HEK293 (cell line): ENCODE results near the gene CCDC12.

Experiments
- CTCF ChIA-PET: fragments of 350-600 bp; formaldehyde crosslinking; extraction: SDS; loops from one replicate; lab custom pipeline; 2021; ENCODE audit warnings: antibody characterized with exemption; lab: Yijun Ruan, JAX
- POLR2A ChIA-PET: fragments of 300-600 bp; formaldehyde crosslinking; extraction: SDS; loops from one replicate; lab custom pipeline; 2020; ENCODE audit warnings: antibody characterized with exemption, inconsistent platforms; lab: Yijun Ruan, JAX
- H3K27ac ChIP-seq: fragments of 200-500 bp; sonication (Bioruptor generic); 2 replicates; pipeline ENCODE4 v1.5.1; 2014; ENCODE audit warnings: low read depth, low read length, control low read depth, inconsistent platforms; ENCODE audit errors: extremely low read depth
- H3K36me3 ChIP-seq, 2 experiments: fragments of 200-500 bp in 1 of 2; sonication (Bioruptor generic) in 1 of 2; 1 replicate in 1 of 2; 2 replicates in 1 of 2; pipeline ENCODE4 v1.5.1; 2014 to 2017; ENCODE audit warnings: inconsistent platforms in 2 of 2, low read length in 2 of 2; ENCODE audit not compliant: control insufficient read depth in 2 of 2, insufficient read depth in 1 of 2
- H3K4me1 ChIP-seq: fragments of 200-500 bp; sonication (Bioruptor generic); 2 replicates; pipeline ENCODE4 v1.5.1; 2014; ENCODE audit warnings: mild to moderate bottlenecking, low read length, inconsistent platforms; ENCODE audit not compliant: control insufficient read depth, insufficient read depth
- H3K4me3 ChIP-seq: 2 replicates; pipeline ENCODE4 v1.5.1; 2011; ENCODE audit warnings: low read depth, mild to moderate bottlenecking, control low read depth, low read length, moderate library complexity
- H3K9me3 ChIP-seq: fragments of 200-500 bp; sonication (Bioruptor generic); 2 replicates; pipeline ENCODE4 v1.5.1; 2014; ENCODE audit warnings: low read depth, low read length, inconsistent platforms; ENCODE audit not compliant: control insufficient read depth, insufficient read depth
- BCL11A ChIP-seq: fragments of 450-650 bp; formaldehyde crosslinking; IDR thresholded peaks from 2 replicates; pipeline ENCODE4 v1.5.1; 2016; ENCODE audit warnings: low read depth, missing biosample characterization, missing genetic modification characterization
- HOXA7 ChIP-seq: sonication (generic); formaldehyde crosslinking; IDR thresholded peaks from 2 replicates; pipeline ENCODE4 v1.8.1; 2022; ENCODE audit warnings: missing genetic modification reagents, borderline replicate concordance
- HOXD13 ChIP-seq: sonication (generic); formaldehyde crosslinking; IDR thresholded peaks from 2 replicates; pipeline ENCODE4 v1.8.0; 2022; ENCODE audit warnings: missing genetic modification reagents, borderline replicate concordance
- IKZF3 ChIP-seq: fragments of 450-650 bp; IDR thresholded peaks from 2 replicates; pipeline ENCODE4 v1.5.0; 2018; ENCODE audit warnings: missing biosample characterization, mild to moderate bottlenecking, missing genetic modification characterization, moderate library complexity
- MEIS1 ChIP-seq: sonication (generic); formaldehyde crosslinking; IDR thresholded peaks from 2 replicates; pipeline ENCODE4 v1.8.1; 2022; ENCODE audit warnings: missing genetic modification reagents, mild to moderate bottlenecking, borderline replicate concordance
- PBX3 ChIP-seq: sonication (generic); formaldehyde crosslinking; IDR thresholded peaks from 2 replicates; pipeline ENCODE4 v1.8.1; 2022; ENCODE audit warnings: mild to moderate bottlenecking, moderate library complexity, missing genetic modification reagents
- SCRT1 ChIP-seq: fragments of 450-650 bp; formaldehyde crosslinking; IDR thresholded peaks from 2 replicates; pipeline ENCODE4 v1.5.1; 2016; ENCODE audit warnings: missing biosample characterization, missing genetic modification characterization, borderline replicate concordance
- ZFHX2 ChIP-seq: fragments of 450-650 bp; formaldehyde crosslinking; conservative IDR thresholded peaks from 2 replicates; pipeline ENCODE4 v1.5.1; 2016; ENCODE audit warnings: missing biosample characterization, missing genetic modification characterization
- ZIC2 ChIP-seq: fragments of 450-650 bp; formaldehyde crosslinking; IDR thresholded peaks from 2 replicates; pipeline ENCODE4 v1.5.1; 2016; ENCODE audit warnings: missing biosample characterization, missing genetic modification characterization
- ZNF10 ChIP-seq: fragments of 450-650 bp; formaldehyde crosslinking; IDR thresholded peaks from 2 replicates; pipeline ENCODE4 v1.5.1; 2017; ENCODE audit warnings: missing biosample characterization, missing genetic modification characterization
- ZNF133 ChIP-seq: fragments of 450-650 bp; formaldehyde crosslinking; IDR thresholded peaks from 2 replicates; pipeline ENCODE4 v1.5.1; 2016; ENCODE audit warnings: missing biosample characterization, missing genetic modification characterization
- ZNF138 ChIP-seq: fragments of 450-650 bp; formaldehyde crosslinking; IDR thresholded peaks from 2 replicates; pipeline ENCODE4 v1.5.1; 2016; ENCODE audit warnings: missing biosample characterization, missing genetic modification characterization, borderline replicate concordance
- ZNF202 ChIP-seq: fragments of 450-650 bp; formaldehyde crosslinking; IDR thresholded peaks from 2 replicates; pipeline ENCODE4 v1.5.1; 2016; ENCODE audit warnings: missing biosample characterization, missing genetic modification characterization, borderline replicate concordance
- ZNF23 ChIP-seq: fragments of 450-650 bp; formaldehyde crosslinking; IDR thresholded peaks from 2 replicates; pipeline ENCODE4 v1.5.1; 2016; ENCODE audit warnings: missing biosample characterization, missing genetic modification characterization, borderline replicate concordance
- ZNF280C ChIP-seq: fragments of 450-650 bp; formaldehyde crosslinking; IDR thresholded peaks from 2 replicates; pipeline ENCODE4 v1.5.1; 2016; ENCODE audit warnings: missing biosample characterization, missing genetic modification characterization
- ZNF362 ChIP-seq: fragments of 450-650 bp; formaldehyde crosslinking; IDR thresholded peaks from 2 replicates; pipeline ENCODE4 v1.5.1; 2016; ENCODE audit warnings: missing biosample characterization, missing genetic modification characterization
- ZNF416 ChIP-seq: fragments of 450-650 bp; formaldehyde crosslinking; IDR thresholded peaks from 2 replicates; pipeline ENCODE4 v1.5.1; 2016; ENCODE audit warnings: missing biosample characterization, missing genetic modification characterization
- ZNF449 ChIP-seq: fragments of 450-650 bp; formaldehyde crosslinking; IDR thresholded peaks from 2 replicates; pipeline ENCODE4 v1.5.1; 2017; ENCODE audit warnings: missing biosample characterization, mild to moderate bottlenecking, missing genetic modification characterization, moderate library complexity
- ZNF530 ChIP-seq: fragments of 450-650 bp; formaldehyde crosslinking; IDR thresholded peaks from 2 replicates; pipeline ENCODE4 v1.5.1; 2016; ENCODE audit warnings: low read depth, missing biosample characterization, missing genetic modification characterization

Gene CCDC12

GRCh38 chr3:46954178-46954577, 22.4 kb downstream of the CCDC12 start (continued):
- no peak for TF ChIP-seq HOXD13 (CRISPR knock-in tag)
- no peak for TF ChIP-seq ZNF202 (tag by site-specific recombination)
- TF ChIP-seq ZNF133 = no peak
- no peak for TF ChIP-seq ZNF362
- TF ChIP-seq MEIS1 (CRISPR knock-in tag) = no peak
- no peak for TF ChIP-seq ZNF530 (tag by site-specific recombination)
- TF ChIP-seq ZNF10 = no peak
- no peak for TF ChIP-seq BCL11A (tag by site-specific recombination)
- TF ChIP-seq ZNF138 (tag by site-specific recombination) = no peak
- no peak for TF ChIP-seq ZNF23 (tag by site-specific recombination)
- TF ChIP-seq ZNF416 = no peak
- TF ChIP-seq IKZF3 (tag by site-specific recombination) = 0 out of 2 replicates have a peak, but pooled peaks have one; percentile 27
- TF ChIP-seq PBX3 (CRISPR knock-in tag) = no peak
- TF ChIP-seq ZNF449 (tag by site-specific recombination) = peak; percentile 97
- peak; percentile 62 for TF ChIP-seq ZIC2 (tag by site-specific recombination)
- TF ChIP-seq, all 188 proteins: peak for 7

GRCh38 chr3:46953234-46954010, 23.1 kb downstream of the CCDC12 start:
- no peak for TF ChIP-seq SCRT1
- TF ChIP-seq ZNF449 (tag by site-specific recombination) = 0 out of 2 replicates have a peak, but pooled peaks have one; percentile 25
- TF ChIP-seq HOXA7 (CRISPR knock-in tag) = no peak
- TF ChIP-seq BCL11A (tag by site-specific recombination) = no peak
- no peak for TF ChIP-seq ZIC2 (tag by site-specific recombination)
- TF ChIP-seq ZNF280C (tag by site-specific recombination) = no peak
- TF ChIP-seq ZFHX2 (tag by site-specific recombination) = no peak
- POLR2A ChIA-PET = interaction anchor here (0.6 kb wide), 1 partner anchor 158 kb away, joined by 3 read pairs; no protein-coding TSS in a partner anchor
- Histone ChIP-seq H3K27ac (no peak overlapping the region), H3K4me1 (peaks cover 6% of the 10 kb centered on the region; the same call in 1 of the 2 replicates), H3K4me3 (no peak overlapping the region), H3K36me3 (no peaks in the 10 kb centered on the region), H3K9me3 (no peaks in the 10 kb centered on the region)
- CTCF ChIA-PET = no interaction called here
